GM12878 (cell line): ENCODE measurements around the gene NRXN3. TPM values are rescaled to one million over a fixed set of nuclear protein-coding genes. Genes with fewer than 3 reads are reported as not detected.

Source experiments
- ATAC-seq: fragments of 200-7000 bp; cut with Tn5 transposase; 3 replicates; pipeline ENCODE4 v1.9.1; 2020; ENCODE audit warnings: mild to moderate bottlenecking, moderate library complexity
- BruUV-seq: library from RNA; stranded (reverse); fragments of 400-500 nt; replicated peaks from 2 replicates; lab custom pipeline; 2021; lab: Mats Ljungman, UMichigan
- CTCF ChIA-PET: fragments of 300-600 bp; sonication (Branson Sonifier 250); formaldehyde crosslinking; extraction: SDS; loops from one replicate; lab custom pipeline; 2021; ENCODE audit warnings: inconsistent platforms; lab: Yijun Ruan, JAX
- POLR2A ChIA-PET: fragments of 350-600 bp; formaldehyde crosslinking; extraction: SDS; loops from one replicate; lab custom pipeline; 2021; ENCODE audit warnings: inconsistent platforms; lab: Charles Lee
- RAD21 ChIA-PET: fragments of 300-600 bp; sonication (Branson Sonifier 250); formaldehyde crosslinking; loops from one replicate; lab custom pipeline; 2023; ENCODE audit warnings: antibody characterized with exemption; ENCODE audit not compliant: unreplicated experiment; lab: Charles Lee
- SMC1A ChIA-PET: fragments of 300-600 bp; sonication (Branson Sonifier 250); formaldehyde crosslinking; loops from one replicate; lab custom pipeline; 2023; ENCODE audit not compliant: unreplicated experiment, uncharacterized antibody; lab: Charles Lee
- DNase-seq: peaks from one replicate; pipeline ENCODE4 v3.0.0-alpha.2; 2011; ENCODE audit warnings: low read depth, low spot score
- FAIRE-seq: peaks from 3 replicates; lab custom pipeline; 2011; peaks lifted over from hg19 to GRCh38; lab: Jason Lieb, UNC
- H2AFZ ChIP-seq: 2 replicates; pipeline ENCODE4 v1.6.0; 2011; ENCODE audit warnings: low read depth, low read length, control low read depth; ENCODE audit not compliant: control insufficient read depth
- H3K27ac ChIP-seq: 2 replicates; pipeline ENCODE4 v1.5.1; 2011; ENCODE audit warnings: control low read depth; ENCODE audit not compliant: control insufficient read depth, insufficient read depth
- H3K27me3 ChIP-seq, 2 experiments: replicated peaks in 1 of 2; 2 replicates each; pipeline versions ENCODE4 v1.6.0 to v1.6.1; 2011; ENCODE audit warnings: low read length in 1 of 2; ENCODE audit not compliant: control insufficient read depth in 2 of 2, insufficient read depth in 2 of 2
- H3K36me3 ChIP-seq, 2 experiments: 2 replicates each; pipeline ENCODE4 v1.5.1; 2011; ENCODE audit warnings: low read length in 1 of 2; ENCODE audit not compliant: control insufficient read depth in 2 of 2, insufficient read depth in 2 of 2
- H3K4me1 ChIP-seq: 2 replicates; pipeline ENCODE4 v1.6.1; 2011; ENCODE audit warnings: mild to moderate bottlenecking, low read length, moderate library complexity, mixed read lengths; ENCODE audit not compliant: control insufficient read depth, insufficient read depth
- H3K4me2 ChIP-seq: 2 replicates; pipeline ENCODE4 v1.6.0; 2011; ENCODE audit warnings: control low read depth; ENCODE audit not compliant: control insufficient read depth, insufficient read depth
- H3K4me3 ChIP-seq: fragments of 200-600 bp; sonication (generic); 2 replicates; pipeline ENCODE4 v1.5.1; 2016
- H3K79me2 ChIP-seq: 2 replicates; pipeline ENCODE4 v1.6.0; 2011; ENCODE audit warnings: low read length; ENCODE audit not compliant: control insufficient read depth, insufficient read depth
- H3K9ac ChIP-seq: 2 replicates; pipeline ENCODE4 v1.8.0; 2011; ENCODE audit warnings: low read length, control low read depth, mixed read lengths; ENCODE audit not compliant: control insufficient read depth, insufficient read depth
- H3K9me3 ChIP-seq: replicated peaks from 3 replicates; pipeline ENCODE4 v1.5.1; 2011; ENCODE audit warnings: mild to moderate bottlenecking, low read length; ENCODE audit not compliant: control insufficient read depth, insufficient read depth
- H4K20me1 ChIP-seq: 2 replicates; pipeline ENCODE4 v1.6.0; 2011; ENCODE audit not compliant: control insufficient read depth, insufficient read depth
- ATF7 ChIP-seq: fragments of 450-650 bp; IDR thresholded peaks from 2 replicates; pipeline ENCODE4 v1.6.1; 2016; ENCODE audit warnings: low read depth, mild to moderate bottlenecking
- EED ChIP-seq: sonication (generic); IDR thresholded peaks from 2 replicates; pipeline ENCODE4 v1.6.1; 2016; ENCODE audit warnings: antibody characterized with exemption, low read depth
- EP300 ChIP-seq, 2 experiments: fragments of 150-350 bp in 1 of 2; IDR thresholded peaks; 2 replicates each; pipeline ENCODE4 v1.6.1; 2011 to 2012; ENCODE audit warnings: low read depth in 2 of 2, low read length in 2 of 2, borderline replicate concordance in 1 of 2, improper control_type of control experiment in 1 of 2, inconsistent platforms in 1 of 2; ENCODE audit not compliant: control insufficient read depth in 1 of 2
- FOXK2 ChIP-seq: fragments of 450-650 bp; IDR thresholded peaks from 2 replicates; pipeline ENCODE4 v1.6.1; 2017; ENCODE audit warnings: mild to moderate bottlenecking, moderate library complexity
- IKZF1 ChIP-seq: fragments of 450-650 bp; conservative IDR thresholded peaks from 2 replicates; pipeline ENCODE4 v1.6.1; 2017; ENCODE audit warnings: antibody characterized with exemption, mild to moderate bottlenecking
- NR2C2 ChIP-seq: IDR thresholded peaks from 2 replicates; pipeline ENCODE4 v1.6.1; 2011; ENCODE audit warnings: borderline replicate concordance, low read depth; ENCODE audit not compliant: control insufficient read depth, insufficient read length
- PAX8 ChIP-seq: fragments of 450-650 bp; IDR thresholded peaks from 2 replicates; pipeline ENCODE4 v1.6.1; 2017; ENCODE audit warnings: mild to moderate bottlenecking, moderate library complexity
- POU2F2 ChIP-seq: IDR thresholded peaks from 3 replicates; pipeline ENCODE4 v1.6.1; 2011; ENCODE audit warnings: low read depth, mild to moderate bottlenecking, low read length, borderline replicate concordance
- RAD51 ChIP-seq: fragments of 450-650 bp; IDR thresholded peaks from 2 replicates; pipeline ENCODE4 v1.6.1; 2016; ENCODE audit warnings: moderate library complexity, mild to moderate bottlenecking, inconsistent platforms
- RBBP5 ChIP-seq: fragments of 200-600 bp; sonication (generic); conservative IDR thresholded peaks from 2 replicates; pipeline ENCODE4 v1.6.1; 2016
- SPI1 ChIP-seq: IDR thresholded peaks from 2 replicates; pipeline ENCODE4 v1.6.1; 2011; ENCODE audit warnings: low read depth, mild to moderate bottlenecking, low read length, moderate library complexity, borderline replicate concordance; ENCODE audit not compliant: insufficient read depth
- SUZ12 ChIP-seq: fragments of 200-600 bp; sonication (generic); IDR thresholded peaks from one replicate; pipeline ENCODE4 v1.6.1; 2018; ENCODE audit warnings: antibody characterized with exemption, mild to moderate bottlenecking; ENCODE audit not compliant: unreplicated experiment
- TCF12 ChIP-seq: IDR thresholded peaks from 2 replicates; pipeline ENCODE4 v1.6.1; 2011; ENCODE audit warnings: low read depth, mild to moderate bottlenecking, low read length
- TCF7 ChIP-seq: IDR thresholded peaks from 2 replicates; pipeline ENCODE4 v1.6.1; 2014; ENCODE audit warnings: antibody characterized with exemption, borderline replicate concordance
- WRNIP1 ChIP-seq: IDR thresholded peaks from 2 replicates; pipeline ENCODE4 v1.6.1; 2011; ENCODE audit warnings: low read depth, low read length, improper control_type of control experiment, borderline replicate concordance
- ZNF592 ChIP-seq: fragments of 450-650 bp; IDR thresholded peaks from 2 replicates; pipeline ENCODE4 v1.6.1; 2017; ENCODE audit warnings: mild to moderate bottlenecking, moderate library complexity
- WGBS: methylation state at CpG from one replicate; pipeline ENCODE4 v1.1.6; 2016; ENCODE audit warnings: low lambda C conversion rate; ENCODE audit not compliant: insufficient replicate concordance, insufficient coverage; ENCODE audit errors: missing lambda C conversion rate; 5-methylcytosine and 5-hydroxymethylcytosine counted together
- in situ Hi-C: fragments of 300-500 bp; cut with MboI; formaldehyde crosslinking; loops from 9 replicates; pipeline ENCODE4 v1.14.3; 2018; ENCODE audit warnings: mixed read lengths
- intact Hi-C: fragments of 100-400 bp; cut with micrococcal nuclease; formaldehyde crosslinking; loops from one replicate; pipeline ENCODE4 v1.14.2; 2022; ENCODE audit not compliant: unreplicated experiment
- polyA plus RNA-seq, 11 experiments: library from polyadenylated mRNA; depleted of rRNA in 4 of 11; unstranded in 6 of 11; stranded (reverse) in 5 of 11; fragments of >200 nt; fragmentation: Nextera tagmentation in 4 of 11; fragmentation: Illumina TruSeq in 1 of 11; extraction: Ambion mirVana in 4 of 11; extraction: Trizol in 1 of 11; gene quantifications; 1 replicate in 1 of 11; 2 replicates in 10 of 11; pipeline versions ENCODE4 v1.2.1 to v1.2.3, GENCODE V29; 2011 to 2016; ENCODE audit warnings: inconsistent platforms in 2 of 11, missing spikeins in 2 of 11, low read depth in 1 of 11
- total RNA-seq, 4 experiments: library from RNA; depleted of rRNA in 3 of 4; stranded (reverse); fragments of >200 nt in 3 of 4; fragmentation: Illumina TruSeq in 1 of 4; extraction: Trizol in 1 of 4; gene quantifications; 2 replicates each; pipeline versions ENCODE4 v1.2.1 to v1.2.3, GENCODE V29; 2013 to 2021
- TF ChIP-seq, protein P1 (sequence below): fragments of 450-650 bp; IDR thresholded peaks from 2 replicates; pipeline ENCODE4 v1.6.1; 2016; ENCODE audit warnings: mild to moderate bottlenecking, moderate library complexity, borderline replicate concordance

NRXN3 gene
- total and polyA plus RNA-seq, 10 of the 15 experiments (the other 5 are each of a cell fraction or from before 2014, with no cell fraction given): 0.52 to 3.3 (median 1.4) TPM

GRCh38 chr14:79704041-79704807, 1534.1 kb downstream of the NRXN3 start:
- ChIA-PET POLR2A (no interaction called here), CTCF (no interaction called here), RAD21 (no interaction called here)
- TF ChIP-seq SPI1 (no peak), FOXK2 (no peak), TCF12 (no peak), EED (no peak), PAX8 (no peak), EP300 (IDR thresholded peaks at IDR 0.05; ENCODE audit: borderline replicate concordance in 1 of 2, control insufficient read depth in 1 of 2, low read depth in 2 of 2, low read length in 2 of 2) (no peak), POU2F2 (no peak), NR2C2 (no peak), ATF7 (no peak), ZNF592 (no peak), IKZF1 (no peak), TCF7 (no peak), WRNIP1 (no peak), RBBP5 (no peak), SUZ12 (no peak), RAD51 (no peak)
- TF ChIP-seq, protein P1, sequence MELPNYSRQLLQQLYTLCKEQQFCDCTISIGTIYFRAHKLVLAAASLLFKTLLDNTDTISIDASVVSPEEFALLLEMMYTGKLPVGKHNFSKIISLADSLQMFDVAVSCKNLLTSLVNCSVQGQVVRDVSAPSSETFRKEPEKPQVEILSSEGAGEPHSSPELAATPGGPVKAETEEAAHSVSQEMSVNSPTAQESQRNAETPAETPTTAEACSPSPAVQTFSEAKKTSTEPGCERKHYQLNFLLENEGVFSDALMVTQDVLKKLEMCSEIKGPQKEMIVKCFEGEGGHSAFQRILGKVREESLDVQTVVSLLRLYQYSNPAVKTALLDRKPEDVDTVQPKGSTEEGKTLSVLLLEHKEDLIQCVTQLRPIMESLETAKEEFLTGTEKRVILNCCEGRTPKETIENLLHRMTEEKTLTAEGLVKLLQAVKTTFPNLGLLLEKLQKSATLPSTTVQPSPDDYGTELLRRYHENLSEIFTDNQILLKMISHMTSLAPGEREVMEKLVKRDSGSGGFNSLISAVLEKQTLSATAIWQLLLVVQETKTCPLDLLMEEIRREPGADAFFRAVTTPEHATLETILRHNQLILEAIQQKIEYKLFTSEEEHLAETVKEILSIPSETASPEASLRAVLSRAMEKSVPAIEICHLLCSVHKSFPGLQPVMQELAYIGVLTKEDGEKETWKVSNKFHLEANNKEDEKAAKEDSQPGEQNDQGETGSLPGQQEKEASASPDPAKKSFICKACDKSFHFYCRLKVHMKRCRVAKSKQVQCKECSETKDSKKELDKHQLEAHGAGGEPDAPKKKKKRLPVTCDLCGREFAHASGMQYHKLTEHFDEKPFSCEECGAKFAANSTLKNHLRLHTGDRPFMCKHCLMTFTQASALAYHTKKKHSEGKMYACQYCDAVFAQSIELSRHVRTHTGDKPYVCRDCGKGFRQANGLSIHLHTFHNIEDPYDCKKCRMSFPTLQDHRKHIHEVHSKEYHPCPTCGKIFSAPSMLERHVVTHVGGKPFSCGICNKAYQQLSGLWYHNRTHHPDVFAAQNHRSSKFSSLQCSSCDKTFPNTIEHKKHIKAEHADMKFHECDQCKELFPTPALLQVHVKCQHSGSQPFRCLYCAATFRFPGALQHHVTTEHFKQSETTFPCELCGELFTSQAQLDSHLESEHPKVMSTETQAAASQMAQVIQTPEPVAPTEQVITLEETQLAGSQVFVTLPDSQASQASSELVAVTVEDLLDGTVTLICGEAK: no peak

More at GRCh38 chr14:79704041-79704807, 1534.1 kb downstream of the NRXN3 start:
- H3K36me3 ChIP-seq: no peaks in the 10 kb centered on the region
- intact Hi-C loops: no loop called here
- no peak for ATAC-seq
- H2AFZ ChIP-seq: no peak overlapping the region
- H3K9me3 ChIP-seq: no peaks in the 10 kb centered on the region
- no peak overlapping the region for H3K4me2 ChIP-seq
- H3K9ac ChIP-seq: no peak overlapping the region
- no peaks in the 10 kb centered on the region for H3K79me2 ChIP-seq
- SMC1A ChIA-PET: no interaction called here
- WGBS: 24% methylated on average over 6 of the region's 6 CpGs
- in situ Hi-C loops: no loop called here
- H3K4me1 ChIP-seq: no peaks in the 10 kb centered on the region
- DNase-seq: no peak
- FAIRE-seq: no peak
- H3K4me3 ChIP-seq: no peak overlapping the region
- no peaks in the 10 kb centered on the region for H3K27me3 ChIP-seq
- no peaks in the 10 kb centered on the region for H4K20me1 ChIP-seq
- H3K27ac ChIP-seq: no peak overlapping the region
- no TSS peak for BruUV-seq
